A673 (cell line): ENCODE results near the gene HUS1B. TPM values are rescaled to one million over a fixed set of nuclear protein-coding genes. Genes with fewer than 3 reads are reported as not detected.

Experiments
- BruUV-seq: library from RNA; stranded (reverse); fragments of 400-500 nt; replicated peaks from 2 replicates; lab custom pipeline; 2021; lab: Mats Ljungman, UMichigan
- CTCF ChIA-PET: fragments of 300-600 bp; sonication (Branson Sonifier 250); formaldehyde crosslinking; loops from one replicate; lab custom pipeline; 2022; ENCODE audit warnings: antibody characterized with exemption; lab: Charles Lee
- POLR2A ChIA-PET: fragments of 300-600 bp; sonication (Branson Sonifier 250); formaldehyde crosslinking; loops from one replicate; lab custom pipeline; 2022; ENCODE audit warnings: antibody characterized with exemption; ENCODE audit not compliant: low non-redundant PET; lab: Charles Lee
- DNase-seq: peaks from one replicate; pipeline ENCODE4 v3.0.0-alpha.2; 2015; ENCODE audit warnings: low spot score
- H3K27ac ChIP-seq: fragments of 200-600 bp; sonication (generic); 2 replicates; pipeline ENCODE4 v1.5.1; 2016; ENCODE audit warnings: mixed run types, low read depth, mild to moderate bottlenecking, mixed read lengths, antibody characterized with exemption, low read length; ENCODE audit not compliant: poor library complexity, severe bottlenecking
- H3K27me3 ChIP-seq: fragments of 200-600 bp; sonication (generic); replicated peaks from 2 replicates; pipeline ENCODE4 v1.6.1; 2017; ENCODE audit warnings: mixed run types, low read depth, mild to moderate bottlenecking, mixed read lengths, antibody characterized with exemption, low read length; ENCODE audit not compliant: insufficient read depth, poor library complexity
- H3K36me3 ChIP-seq: fragments of 200-600 bp; sonication (generic); 2 replicates; pipeline ENCODE4 v1.6.1; 2016; ENCODE audit warnings: mixed run types, mild to moderate bottlenecking, mixed read lengths, antibody characterized with exemption, low read length; ENCODE audit not compliant: insufficient read depth, poor library complexity, severe bottlenecking
- H3K4me1 ChIP-seq: fragments of 200-600 bp; sonication (generic); 2 replicates; pipeline ENCODE4 v1.6.1; 2017; ENCODE audit warnings: mixed run types, mild to moderate bottlenecking, mixed read lengths, antibody characterized with exemption, low read length; ENCODE audit not compliant: insufficient read depth, poor library complexity, severe bottlenecking
- H3K4me3 ChIP-seq: fragments of 200-600 bp; sonication (generic); 2 replicates; pipeline ENCODE4 v1.5.1; 2016; ENCODE audit warnings: low read depth, mixed run types, mild to moderate bottlenecking, mixed read lengths, low read length; ENCODE audit not compliant: poor library complexity, severe bottlenecking
- H3K9me3 ChIP-seq: fragments of 200-600 bp; sonication (generic); 2 replicates; pipeline ENCODE4 v1.6.1; 2016; ENCODE audit warnings: mixed run types, low read depth, mild to moderate bottlenecking, mixed read lengths, antibody characterized with exemption, low read length; ENCODE audit not compliant: poor library complexity, severe bottlenecking
- EZH2 ChIP-seq: fragments of 200-600 bp; sonication (generic); IDR thresholded peaks from 2 replicates; pipeline ENCODE4 v1.6.1; 2017; ENCODE audit warnings: borderline replicate concordance, low read depth, mild to moderate bottlenecking, mixed read lengths, antibody characterized with exemption, low read length; ENCODE audit not compliant: poor library complexity, severe bottlenecking
- intact Hi-C: fragments of 100-400 bp; cut with micrococcal nuclease; formaldehyde crosslinking; loops from one replicate; pipeline ENCODE4 v1.10.0; 2022; ENCODE audit not compliant: unreplicated experiment
- total RNA-seq: library from RNA; stranded (reverse); gene quantifications from 2 replicates; pipeline ENCODE4 v1.2.3, GENCODE V29; 2021
- TF ChIP-seq, protein P1 (sequence below): fragments of 300-800, 200-600 bp; sonication (generic); conservative IDR thresholded peaks from 2 replicates; pipeline ENCODE4 v1.5.1; 2017; ENCODE audit warnings: low read depth, mild to moderate bottlenecking, antibody characterized with exemption, low read length, moderate library complexity, mixed read lengths

Gene HUS1B
- total RNA-seq, 1 experiment from 2014 or later: 0.88 TPM

DNA sequence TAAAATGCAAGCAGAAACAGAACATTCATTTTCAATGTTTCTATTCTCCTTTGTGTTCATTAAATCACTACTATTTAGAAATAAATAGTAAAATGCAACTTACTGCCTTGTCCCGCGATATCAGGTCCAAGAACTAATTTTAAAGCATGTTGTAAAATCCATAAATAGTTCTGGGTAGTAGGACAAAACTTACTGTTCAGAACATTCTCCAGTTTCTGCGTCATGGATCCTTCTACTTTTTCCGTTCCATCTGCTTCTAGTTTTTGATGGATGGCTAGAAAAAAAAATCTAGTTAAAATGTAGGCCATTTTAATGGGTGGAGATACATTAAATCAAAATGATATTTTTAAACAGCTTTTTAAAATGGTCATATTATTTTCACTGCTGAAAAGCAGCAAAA lies 47.0 kb downstream of the HUS1B start:
- TF ChIP-seq EZH2: no peak
- TF ChIP-seq, protein P1, sequence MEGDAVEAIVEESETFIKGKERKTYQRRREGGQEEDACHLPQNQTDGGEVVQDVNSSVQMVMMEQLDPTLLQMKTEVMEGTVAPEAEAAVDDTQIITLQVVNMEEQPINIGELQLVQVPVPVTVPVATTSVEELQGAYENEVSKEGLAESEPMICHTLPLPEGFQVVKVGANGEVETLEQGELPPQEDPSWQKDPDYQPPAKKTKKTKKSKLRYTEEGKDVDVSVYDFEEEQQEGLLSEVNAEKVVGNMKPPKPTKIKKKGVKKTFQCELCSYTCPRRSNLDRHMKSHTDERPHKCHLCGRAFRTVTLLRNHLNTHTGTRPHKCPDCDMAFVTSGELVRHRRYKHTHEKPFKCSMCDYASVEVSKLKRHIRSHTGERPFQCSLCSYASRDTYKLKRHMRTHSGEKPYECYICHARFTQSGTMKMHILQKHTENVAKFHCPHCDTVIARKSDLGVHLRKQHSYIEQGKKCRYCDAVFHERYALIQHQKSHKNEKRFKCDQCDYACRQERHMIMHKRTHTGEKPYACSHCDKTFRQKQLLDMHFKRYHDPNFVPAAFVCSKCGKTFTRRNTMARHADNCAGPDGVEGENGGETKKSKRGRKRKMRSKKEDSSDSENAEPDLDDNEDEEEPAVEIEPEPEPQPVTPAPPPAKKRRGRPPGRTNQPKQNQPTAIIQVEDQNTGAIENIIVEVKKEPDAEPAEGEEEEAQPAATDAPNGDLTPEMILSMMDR: no peak
- Histone ChIP-seq H3K27ac (no peak overlapping the region), H3K27me3 (no peaks in the 10 kb centered on the region), H3K9me3 (no peaks in the 10 kb centered on the region), H3K4me3 (no peak overlapping the region), H3K4me1 (no peaks in the 10 kb centered on the region), H3K36me3 (no peaks in the 10 kb centered on the region)
- intact Hi-C loops: no loop called here
- CTCF ChIA-PET: no interaction called here
- POLR2A ChIA-PET: no interaction called here
- no peak for DNase-seq
- no TSS peak for BruUV-seq

DNA sequence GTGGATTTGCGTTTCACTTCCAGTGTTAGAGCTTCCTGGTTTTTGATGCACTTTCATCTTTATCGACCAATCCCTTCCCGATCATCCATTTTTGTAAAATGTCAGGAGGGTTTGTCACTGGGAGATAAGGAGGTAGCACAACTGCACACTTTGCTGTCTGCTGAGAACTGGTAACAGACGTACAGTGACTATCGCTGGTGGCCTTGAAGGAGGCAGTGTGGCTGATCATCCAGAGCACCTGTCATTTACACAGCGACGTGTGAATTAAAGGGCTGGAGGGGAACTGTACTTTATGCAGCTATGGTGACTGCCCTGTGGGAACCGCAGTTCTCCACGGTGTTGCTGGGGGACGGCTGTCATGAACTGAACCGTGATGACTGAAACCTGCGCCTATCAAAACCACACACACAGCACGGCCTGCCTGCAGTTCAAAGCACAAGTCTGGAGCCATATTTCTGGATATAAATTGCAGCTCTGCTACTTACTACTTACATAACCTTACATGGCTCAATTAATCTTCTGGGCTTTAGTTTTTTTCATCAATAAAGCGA lies 50.0 kb downstream of the HUS1B start:
- ChIA-PET CTCF (no interaction called here), POLR2A (no interaction called here)
- H3K27me3 ChIP-seq: no peaks in the 10 kb centered on the region
- BruUV-seq: no TSS peak
- H3K9me3 ChIP-seq: no peaks in the 10 kb centered on the region
- no peak overlapping the region for H3K27ac ChIP-seq
- intact Hi-C loops: no loop called here
- H3K4me3 ChIP-seq: no peak overlapping the region
- no peaks in the 10 kb centered on the region for H3K36me3 ChIP-seq
- DNase-seq: no peak
- H3K4me1 ChIP-seq: no peaks in the 10 kb centered on the region
- TF ChIP-seq, protein P1: no peak
- no peak for TF ChIP-seq EZH2

Other genes with a start within 250 kb of the HUS1B start
- 22.4 and 28.2 TPM in 2 replicates for gene EXOC2, start 36.0 kb upstream of the HUS1B start, total RNA-seq